Measurements from ENCODE around the gene BSN.
"Not testable (repeated sequence)": the region's sequence is repeated elsewhere in the genome, so short reads cannot be mapped to it uniquely, and the experiment has no call there.

BSN gene

DNA sequence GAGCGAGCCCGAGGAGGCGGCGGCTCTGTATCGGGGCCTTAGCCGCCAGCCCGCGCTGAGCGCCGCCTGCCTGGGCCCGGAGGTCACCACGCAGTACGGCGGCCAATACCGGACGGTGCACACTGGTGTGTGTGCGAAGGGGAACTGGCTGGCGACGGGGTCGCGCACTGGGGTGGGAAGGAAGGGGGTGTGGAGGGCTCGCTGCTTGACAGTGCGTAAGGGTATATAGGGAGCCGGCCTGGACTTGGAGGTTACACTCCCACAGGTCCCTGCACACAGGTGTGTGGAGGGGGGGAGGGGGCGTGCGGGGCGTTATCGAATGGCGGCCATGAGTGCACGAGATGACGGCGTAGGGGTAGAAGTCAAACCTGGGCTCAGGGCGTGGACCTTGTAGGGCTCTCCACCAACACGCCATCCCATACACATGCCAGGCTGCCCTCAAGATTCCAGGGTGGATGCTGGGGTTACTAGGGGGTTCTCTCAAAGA is 120.3 kb downstream of the BSN start:
- DNase-seq, result no peak

DNA sequence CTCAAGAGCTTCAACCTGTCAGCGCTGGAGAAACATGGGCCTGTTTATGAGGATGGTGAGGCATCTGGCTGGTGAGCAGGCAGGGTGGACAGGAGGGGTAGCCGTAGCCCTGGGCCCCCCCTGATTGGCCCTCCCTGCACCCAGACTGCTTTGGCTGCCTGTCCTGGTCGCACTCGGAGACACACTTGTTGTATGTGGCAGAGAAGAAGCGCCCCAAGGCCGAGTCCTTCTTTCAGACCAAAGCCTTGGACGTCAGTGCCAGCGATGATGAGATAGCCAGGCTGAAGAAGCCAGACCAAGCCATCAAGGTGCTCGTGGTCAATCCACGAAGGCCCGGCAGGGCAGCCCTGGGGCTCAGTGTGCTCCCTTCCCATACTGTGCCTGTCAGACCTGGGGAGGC is 121.6 kb downstream of the BSN start:
- no peak for DNase-seq

DNA sequence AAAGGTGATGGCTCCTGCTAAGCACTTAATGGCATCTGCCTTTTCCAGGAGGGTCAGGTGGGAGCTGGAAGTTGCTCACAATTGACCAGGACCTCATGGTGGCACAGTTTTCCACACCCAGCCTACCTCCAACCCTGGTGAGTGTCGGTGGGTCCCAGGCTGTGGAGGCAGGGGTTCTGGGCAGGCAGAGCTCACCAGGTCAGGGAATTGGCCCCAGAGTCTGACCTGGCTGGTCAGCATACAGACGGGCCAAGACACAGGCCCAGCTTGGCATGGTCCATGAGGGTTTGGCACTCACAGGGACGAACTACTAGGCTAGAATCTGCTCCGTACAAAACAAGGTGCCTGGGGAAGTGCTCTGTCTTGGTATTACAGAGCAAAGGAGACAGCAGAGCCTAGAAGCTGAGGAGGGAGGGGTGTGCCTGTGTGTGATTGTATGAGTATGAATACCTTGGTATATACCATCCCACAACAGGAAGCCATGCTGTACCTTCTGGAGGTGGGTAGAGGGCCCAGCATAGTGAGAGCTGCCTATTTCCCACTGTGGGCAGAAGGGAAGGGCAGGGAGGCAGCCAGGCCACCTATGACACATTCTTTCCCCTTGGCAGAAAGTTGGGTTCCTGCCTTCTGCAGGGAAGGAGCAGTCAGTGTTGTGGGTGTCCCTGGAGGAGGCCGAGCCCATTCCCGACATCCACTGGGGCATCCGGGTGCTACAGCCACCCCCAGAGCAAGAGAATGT is 126.4 kb downstream of the BSN start:
- DNase-seq, result no peak

DNA sequence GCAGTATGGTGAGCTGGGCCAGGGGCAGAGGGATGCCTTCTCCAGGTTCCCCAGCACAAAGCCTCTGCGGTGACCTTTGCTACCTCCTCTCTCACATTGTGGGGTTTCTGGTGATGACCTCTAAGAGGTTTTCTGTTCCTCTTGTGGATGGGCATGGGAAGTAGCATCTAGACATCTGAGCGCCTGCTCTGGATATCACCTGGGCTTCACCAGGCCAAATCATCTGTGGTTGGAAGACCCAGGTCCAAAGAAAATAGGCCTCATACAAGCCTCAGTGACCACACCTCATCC is 126.9 kb downstream of the BSN start:
- no peak for DNase-seq

DNA sequence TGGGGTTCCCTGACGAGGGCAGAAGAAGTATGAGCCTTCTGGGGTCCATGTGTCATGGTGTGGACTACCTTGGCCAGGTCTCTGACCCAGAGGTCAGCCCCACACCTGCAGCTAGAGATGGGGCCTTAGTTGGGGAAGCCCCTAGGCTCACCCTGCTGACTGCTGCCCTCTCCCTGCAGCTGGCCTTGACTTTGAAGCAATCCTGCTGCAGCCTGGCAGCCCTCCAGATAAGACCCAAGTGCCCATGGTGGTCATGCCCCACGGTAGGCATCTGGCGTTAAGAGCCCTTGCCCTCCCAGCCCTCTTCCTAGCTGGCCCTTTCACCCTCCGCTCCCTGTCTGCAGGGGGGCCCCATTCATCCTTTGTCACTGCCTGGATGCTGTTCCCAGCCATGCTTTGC is 127.3 kb downstream of the BSN start:
- DNase-seq, result no peak

DNA sequence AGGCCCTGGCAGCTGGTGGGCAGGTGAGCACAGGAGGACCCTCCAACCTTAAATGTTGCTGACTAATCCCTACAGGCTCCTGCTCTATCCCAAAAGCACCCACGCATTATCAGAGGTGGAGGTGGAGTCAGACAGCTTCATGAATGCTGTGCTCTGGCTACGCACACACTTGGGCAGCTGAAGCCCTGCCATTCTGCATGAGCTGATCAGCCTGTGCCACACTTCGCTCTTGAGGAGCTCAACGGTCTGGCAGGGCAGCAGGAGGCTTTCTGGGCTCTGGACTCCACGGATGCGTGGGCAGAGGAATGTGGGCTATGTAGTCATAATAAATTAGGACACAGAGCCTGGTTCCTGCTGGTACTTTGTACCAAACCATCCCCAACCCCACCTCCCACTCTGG is 128.9 kb downstream of the BSN start:
- no peak for DNase-seq

DNA sequence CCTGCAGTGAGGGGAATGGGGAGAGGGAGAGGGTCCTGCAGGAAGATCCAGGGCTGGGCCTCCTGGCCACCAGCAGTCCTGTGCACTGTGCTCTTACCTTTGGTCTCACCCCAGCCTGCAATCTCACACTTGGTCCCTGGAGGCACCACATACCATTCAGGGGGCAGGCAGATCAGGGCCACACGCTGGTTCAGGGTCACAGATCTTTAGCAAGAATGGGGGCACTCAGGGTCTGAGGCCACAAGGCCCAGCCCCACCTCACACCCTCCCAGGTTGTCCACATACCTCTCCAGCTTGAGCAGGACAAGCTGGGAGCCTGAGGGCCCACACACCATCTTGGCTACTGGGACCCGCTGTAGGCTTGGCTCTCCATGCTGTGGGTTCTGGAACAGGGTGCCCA is 130.2 kb downstream of the BSN start:
- DNase-seq, result not testable (repeated sequence)

DNA sequence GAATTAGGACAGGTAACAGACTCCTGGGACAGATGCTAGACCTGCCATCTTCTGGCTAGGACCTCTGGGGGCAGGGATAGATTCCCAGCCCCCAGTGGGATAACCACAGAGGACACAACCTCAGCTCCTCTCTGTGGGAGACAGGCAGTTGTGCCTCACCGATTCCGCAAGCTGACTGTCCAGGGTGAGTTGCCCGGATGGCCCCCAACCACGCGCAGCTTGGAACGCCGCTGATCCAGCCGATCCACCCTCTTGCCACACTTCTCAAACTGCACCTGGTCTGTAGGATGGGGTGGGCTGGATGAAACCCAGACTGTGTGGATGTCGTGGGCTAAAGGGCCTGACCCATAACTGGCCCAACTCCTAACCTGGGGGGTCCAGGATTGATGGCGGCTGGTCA is 130.8 kb downstream of the BSN start:
- not testable (repeated sequence) for DNase-seq

DNA sequence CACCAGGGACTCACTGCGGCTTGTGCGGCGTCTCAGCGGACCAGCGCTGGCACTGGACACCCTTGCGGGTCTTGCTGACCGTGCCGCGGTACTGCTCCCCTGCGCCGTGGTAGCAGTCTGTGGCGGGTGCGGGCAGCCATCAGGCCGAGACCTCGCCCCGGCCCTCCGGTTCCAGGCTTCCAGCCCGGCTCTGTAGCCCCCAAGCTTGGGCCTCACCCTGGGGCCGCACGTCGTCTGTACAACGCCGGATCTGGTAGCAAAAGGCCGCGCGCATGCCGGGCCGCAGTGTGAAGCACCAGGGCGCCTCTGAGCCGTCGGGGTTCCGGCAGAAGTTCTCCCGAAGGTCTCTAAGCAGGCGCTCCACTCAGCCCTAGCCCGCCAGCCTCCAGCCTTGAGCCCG is 131.6 kb downstream of the BSN start:
- not testable (repeated sequence) for DNase-seq

DNA sequence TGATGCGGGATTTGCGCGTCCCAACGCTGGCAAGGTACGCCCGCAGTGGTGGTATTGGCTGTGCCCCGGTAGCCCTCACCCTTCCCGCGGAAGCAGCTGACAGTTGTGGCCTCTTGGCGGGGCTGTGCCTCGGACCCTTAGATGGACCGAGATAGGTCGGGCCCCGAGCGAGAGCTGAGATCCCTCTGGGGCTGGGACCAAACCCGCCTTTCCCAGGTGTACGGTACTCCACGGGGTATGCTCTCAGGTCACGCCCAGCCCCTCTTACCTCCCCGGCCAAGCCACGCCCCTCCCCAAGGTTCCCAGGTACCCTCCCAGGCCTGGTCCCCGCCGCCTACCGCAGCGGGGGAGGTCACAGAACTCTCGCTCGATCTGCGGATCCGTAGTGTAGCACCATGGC is 132.1 kb downstream of the BSN start:
- not testable (repeated sequence) for DNase-seq

DNA sequence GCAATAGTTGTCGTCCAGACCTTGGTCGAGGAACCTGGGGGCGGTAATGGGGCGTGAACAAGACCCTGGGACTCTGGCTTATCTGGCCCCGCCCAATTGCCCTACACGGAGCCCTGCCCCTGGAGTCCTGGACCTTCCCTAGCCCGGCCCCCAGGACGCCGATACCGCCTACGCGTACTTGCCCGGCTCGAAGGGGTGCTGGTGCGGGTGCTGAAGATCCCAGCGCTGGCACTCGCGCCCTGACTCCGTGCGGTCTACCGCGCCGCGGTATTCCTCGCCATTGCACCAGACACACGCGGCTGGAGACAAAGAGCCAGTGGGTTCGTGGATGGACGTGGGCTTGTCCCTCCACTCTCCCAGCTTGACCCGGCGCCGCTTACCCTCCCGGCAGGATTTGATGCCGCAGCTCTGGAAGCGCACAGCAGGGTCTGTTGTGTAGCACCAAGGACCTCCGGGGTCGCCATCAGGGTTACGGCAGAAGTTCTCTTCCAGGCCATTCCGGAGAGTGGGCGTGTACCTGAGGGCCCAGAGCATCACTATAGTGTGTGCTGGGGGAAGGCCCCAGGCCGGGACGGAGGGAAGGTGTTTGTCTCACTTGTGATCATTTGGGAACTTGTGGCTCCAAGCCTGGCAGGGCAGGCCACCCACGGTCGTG is 132.6 kb downstream of the BSN start:
- not testable (repeated sequence) for DNase-seq

DNA sequence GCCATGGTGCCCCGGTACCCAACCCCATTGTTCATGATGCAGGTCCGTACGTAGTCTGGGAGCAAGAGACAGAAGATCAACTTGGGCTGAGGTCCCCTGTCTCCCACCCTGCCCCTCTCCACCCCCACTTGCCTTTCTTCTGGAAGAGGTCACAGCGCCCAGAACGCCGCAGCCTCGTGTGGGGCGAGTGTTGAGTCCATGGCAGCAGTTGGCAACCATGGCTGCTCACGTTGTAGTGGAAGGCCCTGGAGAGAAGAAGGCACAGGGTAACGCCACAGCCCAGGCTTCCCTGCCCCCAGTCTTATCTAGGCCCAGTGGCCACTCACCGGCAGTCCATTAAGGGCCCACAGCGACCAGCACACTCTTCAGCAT is 133.1 kb downstream of the BSN start:
- DNase-seq, result not testable (repeated sequence)

DNA sequence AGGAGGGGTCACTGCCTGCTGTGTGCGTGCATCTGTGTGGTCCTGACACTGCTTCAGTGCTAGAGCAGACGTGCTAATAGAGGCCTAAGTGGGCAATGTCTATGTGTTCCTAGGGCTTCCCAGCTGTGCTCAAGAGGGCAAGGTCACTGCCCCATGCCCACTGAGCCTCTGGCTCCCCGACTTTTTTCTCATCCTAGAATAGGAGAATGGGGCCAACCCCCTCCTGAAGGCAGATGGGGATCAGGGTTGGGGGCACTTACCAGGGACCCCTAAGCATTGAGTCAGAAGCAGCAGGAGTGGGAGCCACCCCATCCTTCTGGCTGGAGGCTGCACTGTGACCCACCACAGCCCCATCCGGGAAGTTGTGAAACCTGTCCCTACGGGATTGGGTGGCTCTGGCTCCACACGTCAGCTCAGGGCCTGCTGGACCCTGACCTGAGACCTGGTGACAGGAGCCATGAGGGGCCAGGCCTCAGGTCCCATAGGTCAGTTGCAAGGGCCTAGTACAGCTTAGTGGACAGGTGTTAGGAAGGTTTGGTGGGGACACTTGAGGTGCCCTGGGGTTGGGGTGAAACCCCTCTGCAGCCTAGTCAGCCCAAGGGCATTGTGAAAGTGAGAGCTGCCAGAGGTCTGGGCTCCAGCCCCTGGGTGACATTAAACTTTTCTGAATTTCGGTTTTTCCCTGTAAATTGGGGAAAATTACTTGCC is 134.2 kb downstream of the BSN start:
- not testable (repeated sequence) for DNase-seq

DNA sequence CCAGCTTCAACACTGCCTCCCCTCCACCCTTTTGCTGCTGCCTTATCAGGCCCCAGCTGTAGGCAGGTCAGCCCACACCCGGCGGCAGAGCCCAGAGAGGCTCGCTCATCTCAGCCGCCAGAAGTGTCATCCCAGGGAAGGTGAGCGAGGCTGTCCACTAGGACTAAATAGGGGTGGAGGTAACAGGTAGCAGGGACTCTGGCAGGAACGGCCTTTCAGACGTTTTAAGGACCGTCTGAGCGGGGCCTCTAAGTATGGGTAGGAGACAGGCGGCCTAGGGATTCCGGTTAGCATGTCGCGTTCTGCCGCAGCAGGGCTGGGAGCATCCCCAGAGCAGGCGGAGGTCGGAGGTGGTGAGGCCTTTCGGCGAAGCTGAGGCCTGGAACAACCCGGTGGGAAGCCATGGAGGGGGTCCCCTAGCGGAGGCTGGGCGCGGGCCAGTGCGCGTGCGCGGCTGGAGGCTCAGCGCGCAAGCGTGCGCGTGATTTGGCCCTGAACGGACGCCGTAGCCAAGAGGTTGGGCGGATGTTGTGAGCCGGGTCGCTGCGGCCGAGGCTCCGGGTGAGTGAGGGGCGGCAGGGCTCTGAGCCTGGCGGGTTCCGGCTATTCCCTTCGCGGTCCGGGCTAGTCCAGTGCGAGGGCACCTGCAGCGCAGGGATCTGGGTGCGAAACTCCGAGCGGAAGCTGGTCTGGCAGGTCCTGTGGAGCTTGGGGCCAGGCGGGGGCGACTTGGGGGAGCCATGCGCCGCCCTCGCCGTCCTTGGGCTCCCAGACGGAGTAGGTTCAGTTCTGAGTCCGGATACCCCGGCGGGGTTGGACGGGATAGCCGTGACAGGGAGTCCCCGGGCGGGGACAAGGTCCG is 135.0 kb downstream of the BSN start, which contains the start of the genes MST1 and RNF123:
Gene MST1 (minus strand): TSS at position 429 of the 862 bp plus-strand sequence. CDS start 783 bp downstream, outside the sequence.
Gene RNF123 (plus strand): TSS at position 512 of the 862 bp plus-strand sequence. CDS start 1,609 bp downstream, outside the sequence.
- DNase-seq, result no peak

DNA sequence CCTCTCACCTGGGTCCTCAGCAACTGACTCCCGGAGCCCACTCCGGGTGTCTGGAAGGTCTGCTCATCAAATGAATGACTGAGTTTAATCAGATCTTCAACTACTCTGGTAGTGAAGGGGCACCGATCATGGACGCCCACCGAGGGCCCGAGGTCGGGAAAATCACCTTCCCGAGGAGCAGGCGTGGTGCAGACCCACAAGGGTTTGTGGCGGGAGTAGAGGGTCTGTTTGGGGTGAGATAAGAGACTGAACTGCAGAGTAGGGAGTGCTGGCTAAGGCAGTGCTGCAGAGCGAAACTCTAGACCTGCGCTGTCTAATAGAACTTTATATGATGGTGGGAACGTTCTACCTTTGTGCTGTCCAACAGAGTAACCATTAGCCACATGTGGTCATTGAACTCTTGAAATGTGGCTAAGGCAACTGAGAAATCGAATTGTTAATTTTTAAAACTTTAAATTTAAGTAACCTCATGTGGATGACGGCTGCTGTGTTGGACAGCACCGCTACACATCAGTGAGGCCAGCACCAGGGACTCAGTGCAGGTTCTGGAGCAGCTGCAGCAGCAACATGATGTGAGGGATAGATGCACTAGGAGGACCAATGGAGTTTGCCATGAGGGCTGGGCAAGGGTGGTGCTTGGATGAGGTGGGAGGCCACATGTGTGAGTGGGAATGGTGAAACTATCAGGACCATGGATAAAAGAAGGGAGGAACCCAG is 135.8 kb downstream of the BSN start:
- not testable (repeated sequence) for DNase-seq

DNA sequence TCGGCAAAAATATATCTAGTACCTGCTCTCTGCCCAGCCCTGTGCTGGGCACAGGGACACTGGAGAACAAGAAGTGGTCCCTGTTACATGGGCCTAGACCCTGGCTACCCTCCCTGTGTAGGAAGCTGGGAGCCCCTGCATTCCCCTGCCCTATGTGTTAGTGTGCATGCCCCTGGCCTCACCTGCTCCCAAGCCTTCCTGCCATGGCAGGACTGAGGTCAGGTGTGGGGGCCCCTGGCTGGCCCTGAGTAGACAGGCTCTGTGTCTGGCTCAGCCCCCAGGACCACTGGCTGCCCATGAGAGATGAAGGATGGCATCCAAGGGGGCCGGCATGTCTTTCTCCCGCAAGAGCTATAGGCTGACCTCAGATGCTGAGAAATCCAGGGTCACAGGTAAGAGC is 136.6 kb downstream of the BSN start:
- not testable (repeated sequence) for DNase-seq

DNA sequence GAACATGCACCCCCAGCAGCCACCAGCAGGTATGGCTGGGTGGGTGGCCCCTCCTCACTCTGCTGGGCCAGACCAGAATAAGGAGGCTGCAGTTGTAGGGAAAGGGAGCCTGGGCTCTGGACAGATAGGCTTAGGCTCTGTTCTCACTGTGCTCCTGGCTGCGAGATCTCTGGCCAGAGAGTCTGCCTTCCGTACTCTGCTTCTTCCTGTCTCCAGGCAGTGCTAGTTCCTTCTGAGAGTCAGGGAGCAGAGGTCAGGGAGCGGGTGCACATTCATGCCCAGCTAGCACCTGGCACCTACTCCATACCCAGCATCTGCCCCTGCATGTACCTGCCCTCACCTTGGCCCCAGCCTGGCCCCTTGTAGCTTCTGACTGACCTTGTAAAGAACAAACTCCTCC is 137.2 kb downstream of the BSN start:
- DNase-seq, result not testable (repeated sequence)

DNA sequence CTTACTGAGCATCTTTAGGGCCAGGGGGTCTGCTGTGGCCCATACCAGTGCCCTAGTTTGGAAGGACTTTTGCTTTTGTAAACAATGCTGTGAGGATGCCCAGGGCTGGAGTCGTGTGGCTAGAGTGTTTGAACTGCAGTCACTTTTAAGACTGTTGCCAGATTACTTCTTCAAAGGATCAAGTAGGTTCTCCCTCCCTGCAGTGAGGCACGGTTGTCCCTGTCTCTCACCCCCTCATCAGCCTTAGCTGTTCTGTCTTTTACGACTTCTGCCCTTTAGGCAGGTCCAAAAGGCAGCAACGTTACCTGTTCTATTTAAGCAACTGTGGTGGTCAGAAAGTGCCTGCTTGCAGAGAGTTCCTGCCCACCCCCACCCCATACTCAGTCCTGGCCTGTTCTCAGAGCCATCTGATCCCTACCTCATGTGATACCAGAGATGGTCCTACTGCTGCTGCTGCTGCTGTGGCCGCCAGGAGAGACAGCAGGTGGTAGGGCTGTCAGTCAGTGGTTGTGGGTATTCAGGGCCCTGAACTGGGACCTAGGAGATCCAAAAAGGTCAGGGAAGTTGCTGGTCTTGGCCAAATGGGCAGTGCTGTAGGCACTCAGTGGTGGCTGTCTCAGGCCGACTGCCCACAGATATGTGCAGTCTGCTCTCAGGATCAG is 140.3 kb downstream of the BSN start:
- DNase-seq, result not testable (repeated sequence)

DNA sequence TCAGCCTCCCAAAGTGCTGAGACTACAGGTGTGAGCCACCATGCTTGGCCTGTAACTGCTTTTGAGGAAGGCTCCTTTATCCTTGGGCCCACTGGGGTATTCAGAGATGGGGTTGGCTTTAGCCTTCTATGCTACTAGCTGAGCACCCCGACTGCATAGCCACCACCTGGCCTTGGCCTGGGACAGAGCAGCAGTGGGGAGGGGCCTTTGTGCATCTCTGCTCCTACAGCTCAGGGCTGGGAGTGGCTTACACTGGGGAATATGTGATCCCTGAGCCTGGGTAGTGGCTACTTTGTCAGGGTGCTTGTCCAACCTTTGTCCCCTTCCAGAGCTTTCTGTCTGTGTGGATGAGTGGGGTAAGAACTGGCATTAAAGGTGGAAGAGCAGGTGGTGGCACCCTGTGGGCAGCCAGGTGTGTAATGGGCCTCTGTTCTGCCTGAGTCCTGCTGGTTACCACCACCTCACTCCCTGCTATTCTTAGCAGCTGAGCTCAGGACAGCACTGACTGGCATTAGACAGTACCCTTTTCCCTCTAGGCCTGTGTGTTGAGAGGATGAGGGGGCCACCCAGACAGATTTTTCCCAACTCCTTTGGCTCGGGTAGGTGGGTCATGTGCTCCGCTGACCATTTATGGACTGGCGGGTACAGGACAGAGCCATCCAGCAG is 141.2 kb downstream of the BSN start:
- not testable (repeated sequence) for DNase-seq

DNA sequence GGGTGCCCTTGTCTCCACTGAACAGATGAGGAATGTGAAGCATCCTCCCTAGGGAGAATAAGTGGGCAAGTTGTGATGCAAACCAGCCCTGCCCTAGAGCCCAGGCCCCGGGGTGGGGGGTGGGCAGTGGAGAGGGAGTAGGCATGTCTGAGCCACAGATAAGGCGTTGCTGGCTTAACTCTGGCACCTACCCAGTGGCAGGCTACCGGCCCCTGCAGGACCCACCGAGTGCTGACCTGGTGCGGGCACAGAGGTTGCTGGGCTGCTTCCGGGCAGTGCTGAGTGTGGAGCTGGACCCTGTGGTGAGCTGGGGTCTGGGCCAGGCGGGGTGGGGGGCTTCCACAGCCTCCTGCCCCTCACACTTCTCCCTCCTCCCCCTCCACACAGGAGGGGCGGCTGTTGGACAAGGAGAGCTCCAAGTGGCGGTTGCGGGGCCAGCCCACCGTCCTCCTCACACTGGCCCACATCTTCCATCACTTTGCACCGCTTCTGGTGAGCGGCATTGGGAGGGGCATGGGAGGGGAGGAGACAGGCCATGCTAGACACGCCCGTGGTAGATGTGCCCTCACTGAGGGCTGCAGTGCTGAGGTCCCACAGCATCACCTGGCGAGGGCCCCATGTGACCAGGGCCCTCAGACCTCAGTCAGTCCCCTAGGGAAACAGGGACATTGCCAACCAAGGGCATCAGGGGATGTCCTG is 145.2 kb downstream of the BSN start:
- no peak for DNase-seq

All from Kasumi-1 (cell line).